Activated T-helper 1 cell treated with Interleukin-2 at 50 U/mL for 16 hours (primary cell): Measurements from ENCODE around the gene LAMTOR2.

Experiments used
- DNase-seq: peaks from one replicate; pipeline ENCODE4 v3.0.0-alpha.2; 2020; ENCODE audit warnings: low read depth

The LAMTOR2 gene

DNA sequence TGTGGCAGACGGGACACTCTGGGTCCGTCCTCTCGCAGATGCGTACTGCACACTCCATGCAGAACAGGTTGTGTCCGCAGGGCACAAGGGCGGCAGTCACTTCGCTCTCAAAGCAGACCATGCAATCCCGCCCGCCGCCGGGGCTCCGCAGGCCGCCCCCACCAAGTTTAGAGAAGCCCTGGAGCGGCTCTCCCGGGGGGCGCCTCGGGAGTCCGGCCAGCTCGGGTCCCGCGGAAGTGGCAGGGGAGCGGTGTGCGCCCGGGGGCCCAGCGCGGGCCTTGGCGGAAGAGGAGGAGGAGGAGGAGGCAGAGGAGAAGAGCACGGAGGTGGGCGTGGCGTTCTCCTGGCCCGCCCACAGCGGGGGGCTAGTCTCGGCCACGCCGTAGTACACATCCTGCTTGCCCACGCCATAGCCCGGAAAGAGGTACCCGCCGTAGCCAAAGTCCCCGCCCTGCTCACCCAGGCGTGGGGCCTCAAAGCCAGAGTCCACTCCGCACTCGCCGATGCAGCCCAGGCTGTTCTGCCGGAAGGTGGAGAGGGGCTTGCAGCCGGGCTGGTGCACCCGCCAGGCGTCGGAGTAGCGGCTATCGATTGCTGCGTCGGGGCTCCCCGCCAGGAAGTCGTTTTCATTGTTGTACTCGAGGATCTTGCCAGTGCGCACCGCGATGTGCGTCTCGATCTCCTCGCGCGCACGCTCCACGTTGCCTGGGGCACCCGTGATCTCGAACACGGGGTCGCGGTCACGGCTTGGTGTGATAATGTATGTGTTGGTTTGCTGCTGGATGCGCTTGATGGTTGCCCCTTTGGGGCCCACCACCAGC is 22.2 kb downstream of the LAMTOR2 start:
- no peak for DNase-seq

DNA sequence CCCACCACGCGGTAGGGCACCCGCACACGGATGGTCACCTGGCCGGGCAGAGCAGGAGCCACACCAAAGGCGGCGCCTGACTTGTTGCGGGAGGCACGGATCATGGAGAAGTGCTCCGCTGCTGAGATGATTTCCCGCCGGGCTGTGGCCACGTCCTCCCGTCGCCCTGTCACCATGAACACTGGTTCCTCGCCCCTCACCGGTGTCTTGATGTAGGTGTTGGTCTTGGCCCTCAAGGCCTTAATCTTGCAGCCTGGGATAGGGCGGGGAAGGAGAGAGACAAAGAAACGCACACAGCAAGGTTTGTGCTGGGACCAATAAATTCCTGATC is 22.8 kb downstream of the LAMTOR2 start:
- no peak for DNase-seq

DNA sequence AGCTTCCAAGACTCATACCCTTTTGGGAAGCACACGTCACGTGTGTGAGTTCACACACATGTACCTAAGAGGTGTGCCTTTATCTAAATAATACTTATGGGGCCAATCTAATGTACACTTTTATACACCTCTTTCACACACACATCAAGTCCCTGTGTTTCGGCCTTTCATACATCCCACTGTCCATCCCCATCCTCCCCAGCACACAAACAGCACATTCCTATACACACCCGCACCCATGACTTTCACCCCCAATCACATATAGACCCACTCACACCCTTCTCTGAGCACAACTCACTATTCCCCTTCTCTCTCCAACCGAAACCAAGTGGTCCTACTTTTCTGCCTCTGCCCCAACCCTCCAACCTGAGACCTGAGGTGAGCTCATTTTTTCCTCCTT is 24.1 kb downstream of the LAMTOR2 start:
- no peak for DNase-seq

- DNase-seq = no peak
Measured at GRCh38 chr1:156079762-156080161, 25.2 kb downstream of the LAMTOR2 start.

DNA sequence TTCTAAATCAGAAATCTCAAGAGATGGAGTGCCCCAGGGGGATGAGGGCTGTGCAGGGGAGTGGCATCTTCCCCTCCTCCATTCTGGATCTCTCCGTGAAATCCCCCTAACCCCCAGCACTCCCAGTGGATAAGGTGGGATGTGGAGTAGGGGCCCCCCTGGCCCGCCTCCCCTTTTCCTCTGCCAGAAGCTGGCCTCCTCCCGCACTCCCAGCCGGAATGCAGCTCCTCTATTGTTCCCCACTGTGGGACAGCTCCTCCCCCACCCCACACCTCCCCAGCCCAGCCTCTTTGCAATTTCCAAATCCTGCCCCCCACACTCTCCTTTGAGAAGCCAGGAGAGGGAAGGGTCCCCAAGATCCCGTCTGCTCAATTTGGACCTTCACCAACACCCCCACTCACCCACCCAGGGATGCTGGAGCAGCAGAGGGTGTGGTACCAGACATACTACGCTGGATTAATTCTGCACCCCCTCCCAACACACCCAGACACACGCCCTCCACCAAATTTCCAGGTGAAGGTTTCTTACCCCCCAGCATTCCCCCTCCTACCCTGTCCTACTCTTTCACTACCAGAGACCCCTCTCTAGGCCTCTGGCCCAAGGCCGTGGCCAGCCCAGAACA is 25.8 kb downstream of the LAMTOR2 start:
- DNase-seq = no peak

GRCh38 chr1:156080863-156081179 is 26.2 kb downstream of the LAMTOR2 start:
- DNase-seq = no peak

- no peak for DNase-seq
Measured at GRCh38 chr1:156081180-156081916, 26.8 kb downstream of the LAMTOR2 start.

DNA sequence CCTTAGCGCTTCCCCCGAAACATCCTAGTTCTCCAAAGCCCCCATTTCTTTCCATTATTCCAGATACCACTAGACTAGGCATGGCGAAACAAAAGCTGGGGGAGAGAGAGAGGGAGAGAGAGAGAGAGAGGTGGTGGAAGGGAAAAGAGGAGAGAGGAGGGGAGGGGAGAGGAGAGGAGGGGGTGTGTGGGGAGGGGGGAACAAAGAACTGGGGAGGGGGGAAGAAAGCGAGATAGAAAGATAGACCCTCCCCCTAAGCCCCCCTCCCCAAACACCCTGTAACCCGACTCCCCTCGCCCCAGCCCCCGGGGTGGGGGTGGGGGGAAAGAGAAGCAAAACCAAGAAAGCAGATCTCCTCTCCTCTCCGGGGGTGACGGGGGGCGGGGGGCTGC is 27.3 kb downstream of the LAMTOR2 start:
- DNase-seq = no peak

DNA sequence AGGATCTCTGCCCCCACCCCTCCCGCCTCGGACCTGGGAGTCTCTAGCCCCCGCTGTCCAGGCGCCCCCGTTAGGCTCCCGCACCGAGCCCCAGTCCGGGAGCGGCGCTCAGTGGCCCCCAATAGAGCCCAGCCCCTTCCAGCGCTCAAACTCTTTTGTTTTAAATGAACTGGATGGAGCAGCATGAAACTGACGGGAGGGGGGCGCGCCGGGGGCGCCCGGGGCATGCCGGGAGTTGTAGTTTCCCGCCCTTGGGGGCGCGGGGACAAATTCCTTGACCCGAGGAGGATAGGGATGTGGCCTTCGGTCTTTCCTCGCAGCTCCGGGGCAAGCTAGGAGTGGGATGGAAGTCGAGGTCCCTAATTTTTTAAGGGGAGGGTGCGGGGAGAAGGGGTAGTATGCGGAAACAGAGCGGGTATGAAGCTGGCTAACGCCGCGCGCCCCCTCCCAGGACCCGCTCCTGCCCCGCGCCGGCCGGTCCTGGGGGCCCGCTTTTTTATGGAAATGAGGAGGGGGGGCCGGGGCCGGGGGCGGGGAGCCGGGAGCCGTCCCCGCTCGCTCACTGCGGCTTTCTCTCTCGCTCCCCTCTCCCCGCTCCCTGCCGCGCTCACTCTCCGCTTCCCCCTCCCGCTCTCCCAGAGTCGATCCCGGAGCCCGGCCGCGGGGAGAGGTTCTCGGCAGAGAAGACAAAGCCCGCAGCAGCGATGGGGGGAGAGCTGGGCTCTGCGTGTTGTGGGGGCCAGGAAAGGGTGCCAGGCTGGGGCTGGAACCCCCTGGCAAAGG is 27.9 kb downstream of the LAMTOR2 start, which contains the start of gene MEX3A:
Gene MEX3A, minus strand, starts transcription at position 157 of the 783 bp plus-strand sequence. CDS start 467 bp downstream, outside the sequence.
- DNase-seq = peak; percentile 41

DNA sequence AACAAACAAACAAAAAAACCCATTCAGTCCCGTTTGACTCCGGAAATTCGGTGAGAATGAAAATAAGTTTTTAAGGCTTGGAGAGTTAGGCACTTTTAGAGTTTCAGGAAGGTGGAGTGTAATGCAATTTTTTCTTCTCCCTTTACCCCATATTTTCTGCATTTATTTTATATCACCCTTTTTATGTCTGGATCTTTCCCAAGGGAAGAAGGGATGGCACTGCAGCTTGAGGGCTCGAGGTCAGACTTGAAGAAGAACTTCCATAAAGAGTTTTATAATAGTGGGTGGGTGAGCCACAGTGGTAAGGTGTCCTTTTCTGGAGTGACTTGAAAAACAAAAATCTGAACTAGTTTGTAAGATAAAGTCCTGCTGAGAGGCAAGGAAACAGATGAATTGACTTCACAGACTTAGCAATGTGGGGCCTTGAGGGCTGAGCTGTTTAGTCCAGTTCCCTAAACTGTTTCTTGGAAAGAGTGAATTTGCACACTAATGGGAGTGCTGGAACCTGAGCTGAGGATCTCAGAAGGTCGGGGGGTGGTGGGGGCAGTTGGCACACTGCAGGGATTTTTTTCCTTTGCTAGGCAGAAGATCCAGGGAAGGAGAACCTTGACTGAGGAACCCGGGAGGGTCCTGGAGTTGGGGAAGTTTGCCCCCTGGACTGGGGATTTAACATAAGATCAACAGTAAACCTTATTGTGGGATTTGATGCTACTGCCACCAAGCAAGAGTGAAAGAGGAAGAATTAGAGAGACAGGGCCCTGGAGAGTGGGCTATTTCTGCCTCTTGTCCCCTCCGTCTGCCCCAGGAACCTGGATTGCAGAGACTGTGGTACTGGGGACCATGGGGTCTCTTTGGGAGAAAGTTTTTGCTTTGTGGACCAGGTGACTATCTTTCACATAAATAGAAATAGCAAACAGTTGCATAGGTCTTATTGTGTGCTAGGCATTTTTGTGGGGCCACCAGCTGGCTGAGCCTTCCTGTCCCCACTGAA is 29.5 kb downstream of the LAMTOR2 start:
- DNase-seq = no peak

- no peak for DNase-seq
Measured at GRCh38 chr1:156086256-156086662, 31.7 kb downstream of the LAMTOR2 start.

DNA sequence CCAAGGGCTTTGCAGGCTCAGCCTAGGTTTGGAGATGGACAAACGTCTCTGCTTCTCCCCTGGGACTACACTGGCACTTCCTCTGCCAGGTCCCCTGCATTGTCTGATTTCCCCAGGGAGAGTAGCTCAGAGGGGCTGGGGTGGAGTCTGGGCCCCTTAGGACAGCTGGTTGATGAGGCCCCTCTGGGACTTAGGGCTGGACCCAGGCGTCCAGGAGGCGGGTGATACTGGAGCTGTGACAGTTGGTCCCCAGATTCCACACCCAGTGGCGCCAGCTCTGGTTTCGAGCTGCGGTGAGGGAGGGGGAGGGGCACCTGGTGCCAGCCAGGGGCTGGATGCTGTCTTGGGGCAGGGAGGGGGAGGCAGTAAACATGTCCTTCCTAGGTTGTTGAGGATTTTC is 35.1 kb downstream of the LAMTOR2 start:
- DNase-seq = no peak

DNA sequence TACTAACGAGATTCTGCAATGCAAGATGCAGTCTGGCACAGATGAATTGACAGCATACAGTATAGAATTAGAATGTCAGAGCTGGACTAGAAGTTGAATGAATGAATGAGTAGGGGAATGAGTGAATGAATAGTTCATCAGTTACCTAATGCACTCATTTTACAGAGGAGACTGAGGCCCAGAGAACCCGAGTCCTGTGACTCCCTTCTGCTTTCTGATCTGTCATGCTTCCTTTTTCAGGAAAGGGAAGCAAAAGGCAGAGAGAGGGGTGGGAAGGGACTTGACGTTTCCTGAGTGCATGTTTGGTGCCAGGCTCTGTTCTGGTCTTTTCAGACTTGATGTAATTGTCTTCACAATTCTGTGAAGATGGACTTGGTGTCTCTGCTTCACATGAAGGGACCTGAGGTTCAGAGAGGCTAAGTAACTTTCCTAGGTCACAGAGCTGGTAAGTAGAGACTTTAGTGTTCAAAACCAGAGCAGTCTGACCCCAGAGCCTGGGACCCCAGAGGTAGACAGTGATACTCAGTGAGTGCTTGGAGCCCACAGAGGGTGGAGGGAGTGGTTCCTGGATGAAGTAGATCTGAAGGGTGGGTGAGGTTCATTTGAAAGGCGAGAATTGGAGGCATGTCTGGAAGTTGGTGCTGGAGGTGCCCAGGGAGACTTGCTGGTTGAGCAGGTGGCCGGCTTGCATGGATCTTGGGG is 35.7 kb downstream of the LAMTOR2 start:
- no peak for DNase-seq

- DNase-seq = peak; percentile 80
Measured at GRCh38 chr1:156090840-156091188, 36.2 kb downstream of the LAMTOR2 start.

GRCh38 chr1:156091610-156092009 is 37.0 kb downstream of the LAMTOR2 start:
- no peak for DNase-seq

GRCh38 chr1:156095906-156096508 is 41.4 kb downstream of the LAMTOR2 start:
- DNase-seq = no peak

DNA sequence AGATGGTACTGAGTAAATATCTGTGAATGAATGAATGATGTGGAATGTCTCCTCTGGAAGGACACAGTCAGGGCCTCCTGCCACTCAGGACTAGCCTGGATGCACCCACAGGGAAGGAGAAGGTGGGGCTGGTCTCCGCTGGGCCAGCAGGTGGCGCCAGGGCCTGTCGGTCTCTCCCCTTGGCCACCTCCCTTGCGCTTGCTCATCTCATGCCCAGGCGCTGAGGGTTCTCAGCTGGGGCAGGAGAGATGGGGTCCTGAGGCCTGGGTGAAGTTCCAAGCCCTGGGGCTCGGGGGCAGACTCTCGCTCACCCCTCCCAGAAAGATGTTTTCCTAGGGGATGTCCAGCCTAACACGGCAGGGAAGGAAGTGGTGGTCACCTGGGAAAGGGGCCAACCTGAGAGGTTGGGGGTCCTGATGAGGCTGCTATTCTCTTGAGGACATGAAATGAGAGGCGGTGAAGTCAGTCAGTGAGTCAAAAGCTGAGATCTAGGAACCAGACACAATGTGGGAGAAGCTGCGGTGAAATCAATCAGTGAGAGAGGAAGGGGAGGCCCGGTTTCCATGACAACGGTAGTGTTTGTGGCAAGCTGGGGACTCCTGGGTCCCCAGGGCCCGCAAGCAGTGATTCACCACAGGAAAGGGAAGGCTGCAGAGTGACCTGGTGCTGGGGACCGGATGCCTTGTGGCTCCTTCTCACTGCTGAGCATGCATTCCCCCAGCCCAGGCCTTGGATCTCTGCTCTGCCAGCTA is 42.2 kb downstream of the LAMTOR2 start:
- DNase-seq = peak; percentile 75

GRCh38 chr1:156097499-156098178 is 43.1 kb downstream of the LAMTOR2 start:
- no peak for DNase-seq

- no peak for DNase-seq
Measured at GRCh38 chr1:156098784-156099183, 44.2 kb downstream of the LAMTOR2 start.
